Measurements from ENCODE around the gene EXOG. TPM values are rescaled to one million over a fixed set of nuclear protein-coding genes. Genes with fewer than 3 reads are reported as not detected.

EXOG gene
- total and polyA plus RNA-seq, 2 donors (not counting 3 experiments of a cell fraction or from before 2014, with no cell fraction given) = 10.8 to 21.9 TPM

GRCh38 chr3:38454178-38454883 lies 41.8 kb upstream of the EXOG start:
- Histone ChIP-seq H3K4me3 (replicated peaks in 1 of 3; ENCODE audit: insufficient read depth in 1 of 3, low read depth in 1 of 3, low read length in 3 of 3) (peak overlapping the region; percentile 37 to 85 (median 68)), H3K79me2 (ENCODE audit: control insufficient read depth, insufficient read depth, low read length) (peaks cover 5% of the 10 kb centered on the region), H2AFZ (ENCODE audit: low read depth, low read length) (peak overlapping the region; percentile 70), H3K9ac (replicated peaks; ENCODE audit: extremely low read depth, insufficient read depth, low read length) (peak overlapping the region; percentile 82), H3K27ac (ENCODE audit: insufficient read depth, low read depth, low read length) (peak overlapping the region; percentile 45), H4K20me1 (replicated peaks; ENCODE audit: control insufficient read depth, extremely low read depth, insufficient read depth, low read length) (peaks cover 2% of the 10 kb centered on the region), H3K9me3 (replicated peaks; ENCODE audit: control insufficient read depth, insufficient read depth, low read length) (no peaks in the 10 kb centered on the region), H3K27me3 (ENCODE audit: control insufficient read depth in 2 of 2, insufficient read depth in 2 of 2, low read length in 2 of 2) (no peaks in the 10 kb centered on the region), H3K4me2 (ENCODE audit: insufficient read depth, low read length) (peak overlapping the region; percentile 81), H3K36me3 (ENCODE audit: control insufficient read depth in 2 of 2, extremely low read depth in 1 of 2, insufficient read depth in 2 of 2, low read length in 2 of 2) (no peaks in the 10 kb centered on the region), H3K4me1 (ENCODE audit: control insufficient read depth, extremely low read depth, insufficient read depth, low read length) (no peaks in the 10 kb centered on the region), H3K9me1 (replicated peaks; ENCODE audit: control insufficient read depth, extremely low read depth, insufficient read depth, low read length) (no peaks in the 10 kb centered on the region)
- intact Hi-C loops (cut with micrococcal nuclease) (no loop called here), dilution Hi-C loops (cut with MboI; ENCODE audit: extremely low pct_ligation_motif_present, low sequenced_read_pairs) (no loop called here)
- no TSS peak for BruUV-seq (replicated peaks)
- POLR2A ChIA-PET = no interaction called here
- DNase-seq (ENCODE audit: low read depth, low spot score) (peak; percentile 36), FAIRE-seq (no peak)
- TF ChIP-seq POLR2A (IDR thresholded peaks at IDR 0.05; ENCODE audit: low read depth, low read length) (no peak), JUN (IDR thresholded peaks at IDR 0.05; ENCODE audit: borderline replicate concordance, insufficient read depth, insufficient read length, low read depth) (no peak), POLR2AphosphoS5 (IDR thresholded peaks at IDR 0.05; ENCODE audit: insufficient read depth, low read depth, low read length) (no peak), FOS (IDR thresholded peaks at IDR 0.05; ENCODE audit: borderline replicate concordance, insufficient read depth, low read length) (no peak), MYC (IDR thresholded peaks at IDR 0.05; ENCODE audit: low read depth, low read length) (no peak), GATA2 (IDR thresholded peaks at IDR 0.05; ENCODE audit: insufficient read depth, insufficient read length, low read depth, low read length) (no peak), EZH2 (IDR thresholded peaks at IDR 0.05; ENCODE audit: borderline replicate concordance, low read depth, low read length, severe bottlenecking) (no peak)
- TF ChIP-seq, protein P1, sequence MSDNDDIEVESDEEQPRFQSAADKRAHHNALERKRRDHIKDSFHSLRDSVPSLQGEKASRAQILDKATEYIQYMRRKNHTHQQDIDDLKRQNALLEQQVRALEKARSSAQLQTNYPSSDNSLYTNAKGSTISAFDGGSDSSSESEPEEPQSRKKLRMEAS (IDR thresholded peaks at IDR 0.05; ENCODE audit: insufficient read depth, insufficient read length) = no peak
- TF ChIP-seq, protein P2, sequence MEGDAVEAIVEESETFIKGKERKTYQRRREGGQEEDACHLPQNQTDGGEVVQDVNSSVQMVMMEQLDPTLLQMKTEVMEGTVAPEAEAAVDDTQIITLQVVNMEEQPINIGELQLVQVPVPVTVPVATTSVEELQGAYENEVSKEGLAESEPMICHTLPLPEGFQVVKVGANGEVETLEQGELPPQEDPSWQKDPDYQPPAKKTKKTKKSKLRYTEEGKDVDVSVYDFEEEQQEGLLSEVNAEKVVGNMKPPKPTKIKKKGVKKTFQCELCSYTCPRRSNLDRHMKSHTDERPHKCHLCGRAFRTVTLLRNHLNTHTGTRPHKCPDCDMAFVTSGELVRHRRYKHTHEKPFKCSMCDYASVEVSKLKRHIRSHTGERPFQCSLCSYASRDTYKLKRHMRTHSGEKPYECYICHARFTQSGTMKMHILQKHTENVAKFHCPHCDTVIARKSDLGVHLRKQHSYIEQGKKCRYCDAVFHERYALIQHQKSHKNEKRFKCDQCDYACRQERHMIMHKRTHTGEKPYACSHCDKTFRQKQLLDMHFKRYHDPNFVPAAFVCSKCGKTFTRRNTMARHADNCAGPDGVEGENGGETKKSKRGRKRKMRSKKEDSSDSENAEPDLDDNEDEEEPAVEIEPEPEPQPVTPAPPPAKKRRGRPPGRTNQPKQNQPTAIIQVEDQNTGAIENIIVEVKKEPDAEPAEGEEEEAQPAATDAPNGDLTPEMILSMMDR (IDR thresholded peaks at IDR 0.05; ENCODE audit: extremely low read depth in 1 of 2, insufficient read depth in 1 of 2, low read depth in 1 of 2, low read length in 2 of 2) = no peak
- CTCF ChIA-PET = interaction anchor here (0.8 to 2.2 kb wide), 5 partner anchors 25 to 317 kb away, joined by 3 to 16 read pairs (median 4); partner anchors contain the start of genes ACAA1, EXOG and XYLB
